NB4 (cell line): ENCODE measurements around the gene TNFRSF12A.

Experiments used
- CTCF ChIP-seq: IDR thresholded peaks from one replicate; pipeline ENCODE4 v1.5.1; 2012; ENCODE audit warnings: low read depth, low read length
- MAX ChIP-seq: IDR thresholded peaks from 2 replicates; pipeline ENCODE4 v1.6.1; 2011; ENCODE audit warnings: low read depth, low read length
- MYC ChIP-seq: IDR thresholded peaks from 2 replicates; pipeline ENCODE4 v1.6.1; 2011; ENCODE audit warnings: low read depth, low read length
- POLR2A ChIP-seq: IDR thresholded peaks from 2 replicates; pipeline ENCODE4 v1.6.1; 2011; ENCODE audit warnings: mild to moderate bottlenecking; ENCODE audit not compliant: insufficient read length; ENCODE audit errors: extremely low read depth

- TF ChIP-seq CTCF (no peak), POLR2A (no peak), MYC (no peak), MAX (no peak)
Observed at GRCh38 chr16:3008690-3009037, 11.5 kb upstream of the TNFRSF12A start.
